Caco-2 (cell line): ENCODE measurements around the gene ABCA6. TPM values are rescaled to one million over a fixed set of nuclear protein-coding genes. Genes with fewer than 3 reads are reported as not detected.

Source experiments
- Bru-seq: library from RNA; stranded (reverse); fragments of 400-500 nt; gene quantifications from one replicate; lab custom pipeline; 2021; lab: Mats Ljungman, UMichigan
- BruChase-seq, 2 experiments: library from RNA; stranded (reverse); fragments of 400-500 nt; gene quantifications; one replicate each; lab custom pipeline; 2021; lab: Mats Ljungman, UMichigan
- BruUV-seq: library from RNA; stranded (reverse); fragments of 400-500 nt; replicated peaks from 2 replicates; lab custom pipeline; 2021; lab: Mats Ljungman, UMichigan
- CTCF ChIA-PET: fragments of 300-600 bp; sonication (Branson Sonifier 250); formaldehyde crosslinking; loops from one replicate; lab custom pipeline; 2022; ENCODE audit warnings: antibody characterized with exemption; lab: Charles Lee
- POLR2A ChIA-PET: fragments of 300-600 bp; sonication (Branson Sonifier 250); formaldehyde crosslinking; loops from one replicate; lab custom pipeline; 2022; ENCODE audit warnings: antibody characterized with exemption; lab: Charles Lee
- DNase-seq, 2 experiments: peaks; one replicate each; pipeline versions ENCODE4 v3.0.0 to v3.0.0-alpha.2; 2020 to 2022
- H3K27me3 ChIP-seq: replicated peaks from 2 replicates; pipeline ENCODE4 v1.6.0; 2011; ENCODE audit warnings: low read length; ENCODE audit not compliant: control insufficient read depth, insufficient read depth
- H3K36me3 ChIP-seq: 2 replicates; pipeline ENCODE4 v1.5.1; 2011; ENCODE audit warnings: low read length; ENCODE audit not compliant: control insufficient read depth, insufficient read depth
- H3K4me1 ChIP-seq: fragments of 250-450 bp; sonication (Bioruptor Pico); 2 replicates; pipeline ENCODE4 v1.5.1; 2020; ENCODE audit warnings: mild to moderate bottlenecking
- H3K4me3 ChIP-seq: 2 replicates; pipeline ENCODE4 v1.5.1; 2011; ENCODE audit warnings: low read depth, mild to moderate bottlenecking, control low read depth, low read length
- H3K9me3 ChIP-seq: fragments of 250-450 bp; sonication (Bioruptor Pico); 2 replicates; pipeline ENCODE4 v1.5.1; 2020; ENCODE audit warnings: mild to moderate bottlenecking, moderate library complexity
- H3K27ac Mint-ChIP-seq: one replicate; pipeline ENCODE4 v1.8.0; 2022; ENCODE audit warnings: mixed read lengths; ENCODE audit not compliant: unreplicated experiment
- H3K27me3 Mint-ChIP-seq: one replicate; pipeline ENCODE4 v1.8.0; 2022; ENCODE audit warnings: mixed read lengths; ENCODE audit not compliant: insufficient read depth, unreplicated experiment
- H3K36me3 Mint-ChIP-seq: one replicate; pipeline ENCODE4 v1.8.0; 2022; ENCODE audit warnings: mild to moderate bottlenecking, mixed read lengths; ENCODE audit not compliant: insufficient read depth, unreplicated experiment
- H3K4me1 Mint-ChIP-seq: one replicate; pipeline ENCODE4 v1.8.0; 2022; ENCODE audit warnings: low read depth, mixed read lengths; ENCODE audit not compliant: unreplicated experiment
- H3K4me3 Mint-ChIP-seq: one replicate; pipeline ENCODE4 v1.8.0; 2022; ENCODE audit warnings: mild to moderate bottlenecking, moderate library complexity, mixed read lengths; ENCODE audit not compliant: unreplicated experiment
- H3K9me3 Mint-ChIP-seq: one replicate; pipeline ENCODE4 v1.8.0; 2022; ENCODE audit warnings: mixed read lengths; ENCODE audit not compliant: unreplicated experiment
- CTCF ChIP-seq, 2 experiments: fragments of 200-600 bp in 1 of 2; IDR thresholded peaks; 1 replicate in 1 of 2; 2 replicates in 1 of 2; pipeline versions ENCODE4 v1.5.1 to v1.8.0; 2011 to 2022; ENCODE audit warnings: antibody characterized with exemption in 1 of 2, control low read depth in 1 of 2, inconsistent platforms in 1 of 2, low read depth in 1 of 2, low read length in 1 of 2, mild to moderate bottlenecking in 1 of 2, moderate library complexity in 1 of 2; ENCODE audit not compliant: insufficient read depth in 1 of 2, severe bottlenecking in 1 of 2, unreplicated experiment in 1 of 2
- intact Hi-C: fragments of 100-400 bp; cut with micrococcal nuclease; formaldehyde crosslinking; loops from one replicate; pipeline ENCODE4 v1.10.0; 2022; ENCODE audit not compliant: unreplicated experiment
- long read RNA-seq: library from polyadenylated mRNA; stranded (forward); transcript quantifications from one replicate; pipeline ENCODE4 v2.0.0, GENCODE V29; 2022
- total RNA-seq: library from RNA; stranded (reverse); gene quantifications from 2 replicates; pipeline ENCODE4 v1.2.3, GENCODE V29; 2022

ABCA6 gene
- 1.8 and 2.5 TPM in 2 replicates for total RNA-seq
- Bru-seq, nascent RNA = percentile 42 among the genes with signal in this experiment
- BruChase-seq, experiment 1, labeled RNA remaining after a 2-hour chase = percentile 43 among the genes with signal in this experiment
- percentile 40 among the genes with signal in this experiment for BruChase-seq, experiment 2, labeled RNA remaining after a 6-hour chase
- long read RNA-seq, partial matches to known transcripts = 0 of 6 reads
- long read RNA-seq, other reads (novel, unspliced or antisense) = 6 of 6 reads

GRCh38 chr17:69141431-69142174, at the start of gene ABCA6:
Gene ABCA6 (minus strand): TSS chr17:69141895. CDS start chr17:69140703, 1,192 bp downstream.
- no peak within 1 kb of the TSS for H3K4me3 ChIP-seq
- BruUV-seq = no TSS peak
- no peaks in the 10 kb centered on the region for H3K4me1 ChIP-seq
- no peak for DNase-seq
- ChIA-PET POLR2A (interaction anchor here (0.6 kb wide), 1 partner anchor 113 kb away, joined by 3 read pairs; no protein-coding TSS in a partner anchor), CTCF (no interaction called here)
- intact Hi-C loops = no loop called here
- H3K9me3 ChIP-seq = no peaks in the 10 kb centered on the region
- Mint-ChIP-seq H3K36me3 (no peaks in the 10 kb centered on the region), H3K4me1 (no peaks in the 10 kb centered on the region), H3K27me3 (no peaks in the 10 kb centered on the region), H3K27ac (no peak within 1 kb of the TSS), H3K9me3 (no peaks in the 10 kb centered on the region), H3K4me3 (no peak within 1 kb of the TSS)
- no peaks in the 10 kb centered on the region for H3K27me3 ChIP-seq
- no peak for TF ChIP-seq CTCF (IDR thresholded peaks at IDR 0.05; ENCODE audit: insufficient read depth in 1 of 2, low read depth in 1 of 2, low read length in 1 of 2, severe bottlenecking in 1 of 2, unreplicated experiment in 1 of 2)
- H3K36me3 ChIP-seq = no peaks in the 10 kb centered on the region

GRCh38 chr17:69188796-69189195, 47.1 kb upstream of the ABCA6 start:
- DNase-seq = no peak
- Mint-ChIP-seq H3K4me1 (no peaks in the 10 kb centered on the region), H3K9me3 (no peaks in the 10 kb centered on the region), H3K36me3 (peaks cover 5% of the 10 kb centered on the region), H3K4me3 (no peak overlapping the region), H3K27me3 (no peaks in the 10 kb centered on the region), H3K27ac (no peak overlapping the region)
- Histone ChIP-seq H3K9me3 (no peaks in the 10 kb centered on the region), H3K4me3 (no peak overlapping the region), H3K36me3 (no peaks in the 10 kb centered on the region), H3K4me1 (no peaks in the 10 kb centered on the region), H3K27me3 (no peaks in the 10 kb centered on the region)
- CTCF ChIA-PET = no interaction called here
- BruUV-seq = no TSS peak
- intact Hi-C loops = no loop called here
- POLR2A ChIA-PET = no interaction called here
- TF ChIP-seq CTCF (IDR thresholded peaks at IDR 0.05; ENCODE audit: insufficient read depth in 1 of 2, low read depth in 1 of 2, low read length in 1 of 2, severe bottlenecking in 1 of 2, unreplicated experiment in 1 of 2) = no peak

- CTCF ChIA-PET = no interaction called here
- H3K4me3 Mint-ChIP-seq = no peak overlapping the region
- intact Hi-C loops = no loop called here
These were observed 46.4 kb upstream of the ABCA6 start for GRCh38 chr17:69188064-69188463.

More at GRCh38 chr17:69188064-69188463, 46.4 kb upstream of the ABCA6 start:
- Mint-ChIP-seq H3K27ac (no peak overlapping the region), H3K4me1 (no peaks in the 10 kb centered on the region), H3K27me3 (no peaks in the 10 kb centered on the region), H3K9me3 (no peaks in the 10 kb centered on the region), H3K36me3 (peaks cover 5% of the 10 kb centered on the region)
- no peaks in the 10 kb centered on the region for H3K4me1 ChIP-seq
- H3K9me3 ChIP-seq = no peaks in the 10 kb centered on the region
- no TSS peak for BruUV-seq
- no peak for TF ChIP-seq CTCF (IDR thresholded peaks at IDR 0.05; ENCODE audit: insufficient read depth in 1 of 2, low read depth in 1 of 2, low read length in 1 of 2, severe bottlenecking in 1 of 2, unreplicated experiment in 1 of 2)
- DNase-seq = no peak
- no peaks in the 10 kb centered on the region for H3K27me3 ChIP-seq
- H3K4me3 ChIP-seq = no peak overlapping the region
- no peaks in the 10 kb centered on the region for H3K36me3 ChIP-seq
- POLR2A ChIA-PET = no interaction called here
